GM12891 (cell line): ENCODE data around the gene TMEM200A.

Experiments used
- POLR2A ChIP-seq: IDR thresholded peaks from 2 replicates; pipeline ENCODE4 v1.6.1; 2011; ENCODE audit warnings: low read depth, low read length, control low read depth
- POLR2AphosphoS5 ChIP-seq: IDR thresholded peaks from 2 replicates; pipeline ENCODE4 v1.6.1; 2011; ENCODE audit warnings: low read depth, low read length, control low read depth
- TAF1 ChIP-seq: IDR thresholded peaks from 2 replicates; pipeline ENCODE4 v1.6.1; 2011; ENCODE audit warnings: low read depth, low read length, control low read depth

- TF ChIP-seq TAF1 (no peak), POLR2AphosphoS5 (no peak), POLR2A (no peak)
These were observed 27.5 kb downstream of the TMEM200A start for GRCh38 chr6:130393306-130393705.
